T-helper 9 cell (primary cell): Measurements from ENCODE around the gene GOLGA1.
"Not testable (repeated sequence)": the region's sequence is repeated elsewhere in the genome, so short reads cannot be mapped to it uniquely, and the experiment has no call there.

Experiments used
- DNase-seq: peaks from one replicate; pipeline ENCODE4 v3.0.0-alpha.2; 2020

The GOLGA1 gene

GRCh38 chr9:124940521-124940893 is 376 bp downstream of the GOLGA1 start:
- no peak for DNase-seq

- DNase-seq, result no peak
Observed at GRCh38 chr9:124939944-124940343, 939 bp downstream of the GOLGA1 start.

GRCh38 chr9:124934290-124934689 is 6.6 kb downstream of the GOLGA1 start:
- DNase-seq, result no peak

- DNase-seq, result no peak
Observed at GRCh38 chr9:124932333-124932732, 8.6 kb downstream of the GOLGA1 start.

- DNase-seq, result no peak
Observed at GRCh38 chr9:124929464-124929863, 11.4 kb downstream of the GOLGA1 start.

- DNase-seq, result no peak
Observed at GRCh38 chr9:124928116-124928515, 12.8 kb downstream of the GOLGA1 start.

GRCh38 chr9:124920394-124920793 is 20.5 kb downstream of the GOLGA1 start:
- not testable (repeated sequence) for DNase-seq

GRCh38 chr9:124914753-124915405 is 26.0 kb downstream of the GOLGA1 start:
- DNase-seq, result no peak

- DNase-seq, result no peak
Observed at GRCh38 chr9:124913378-124913777, 27.5 kb downstream of the GOLGA1 start.

- DNase-seq, result no peak
Observed at GRCh38 chr9:124911766-124912165, 29.1 kb downstream of the GOLGA1 start.

- no peak for DNase-seq
Observed at GRCh38 chr9:124908098-124908497, 32.8 kb downstream of the GOLGA1 start.

- no peak for DNase-seq
Observed at GRCh38 chr9:124906966-124907365, 33.9 kb downstream of the GOLGA1 start.

GRCh38 chr9:124899845-124900244 is 41.0 kb downstream of the GOLGA1 start:
- no peak for DNase-seq

- no peak for DNase-seq
Observed at GRCh38 chr9:124897570-124898460, 43.1 kb downstream of the GOLGA1 start.

- no peak for DNase-seq
Observed at GRCh38 chr9:124894741-124895170, 46.1 kb downstream of the GOLGA1 start.

- no peak for DNase-seq
Observed at GRCh38 chr9:124894035-124894740, 46.7 kb downstream of the GOLGA1 start.

- DNase-seq, result no peak
Observed at GRCh38 chr9:124890179-124890578, 50.7 kb downstream of the GOLGA1 start.

GRCh38 chr9:124889006-124889405 is 51.9 kb downstream of the GOLGA1 start:
- DNase-seq, result no peak

GRCh38 chr9:124887832-124888231 is 53.1 kb downstream of the GOLGA1 start:
- DNase-seq, result no peak

- no peak for DNase-seq
Observed at GRCh38 chr9:124886866-124887492, 53.9 kb downstream of the GOLGA1 start.

- DNase-seq, result no peak
Observed at GRCh38 chr9:124886461-124886860, 54.4 kb downstream of the GOLGA1 start.

GRCh38 chr9:124885551-124885950 is 55.3 kb downstream of the GOLGA1 start:
- no peak for DNase-seq

- no peak for DNase-seq
Observed at GRCh38 chr9:124884376-124884775, 56.5 kb downstream of the GOLGA1 start.
